ENCODE results near the gene SRM.

- TF ChIP-seq CTCF (IDR thresholded peaks at IDR 0.05) (no peak), EZH2 (IDR thresholded peaks at IDR 0.05; ENCODE audit: borderline replicate concordance, insufficient read depth, low read depth, low read length, poor library complexity, severe bottlenecking) (no peak)
Observed at GRCh38 chr1:11071463-11072215, 11.8 kb upstream of the SRM start.
